Measurements from ENCODE around the gene PCDHB16. TPM values are rescaled to one million over a fixed set of nuclear protein-coding genes. Genes with fewer than 3 reads are reported as not detected.
"Not testable (repeated sequence)": the region's sequence is repeated elsewhere in the genome, so short reads cannot be mapped to it uniquely, and the experiment has no call there.

The PCDHB16 gene
- total and polyA plus RNA-seq, 2 of the 13 experiments (the other 11 are each of a cell fraction or from before 2014, with no cell fraction given): 0.60 to 0.66 TPM

DNA sequence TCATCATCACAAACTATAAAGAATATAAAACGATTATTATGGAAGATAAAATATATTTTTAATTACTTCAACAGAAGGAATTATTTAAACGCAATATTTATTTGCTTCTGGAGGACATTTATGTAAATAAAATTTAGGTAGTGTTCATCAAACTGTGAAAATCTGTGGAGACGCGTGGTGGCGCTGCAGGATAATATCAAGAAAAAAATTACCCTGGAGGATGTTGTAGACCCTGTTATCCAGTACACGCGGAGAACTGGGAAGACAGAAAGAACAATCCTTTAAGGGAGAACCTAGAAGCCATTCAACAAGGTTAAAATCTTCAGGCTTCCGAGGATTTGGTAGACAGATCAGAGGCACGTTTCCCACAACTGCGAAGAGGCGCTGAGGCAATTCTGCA lies 26.3 kb downstream of the PCDHB16 start, which contains the start of gene PCDHB12:
PCDHB12 (plus strand) TSS at position 242 of the 400 bp plus-strand sequence. CDS start 189 bp downstream, outside the sequence.
- ChIA-PET CTCF (ENCODE audit: low intra/inter-chr PET ratio, low total read pairs) (interaction anchor here (1.1 to 1.3 kb wide), 2 partner anchors 349 to 356 kb away, joined by 3 to 4 read pairs; no protein-coding TSS in a partner anchor), POLR2A (no interaction called here)
- Histone ChIP-seq H3K27ac (ENCODE audit: extremely low read length, insufficient read depth, low read length) (no peak within 1 kb of the TSS), H3K9ac (ENCODE audit: insufficient read depth, low read depth, low read length) (no peak within 1 kb of the TSS), H3K36me3 (replicated peaks in 1 of 2; ENCODE audit: control insufficient read depth in 1 of 2, insufficient read depth in 2 of 2, low read length in 2 of 2) (no peaks in the 10 kb centered on the region), H3K4me1 (ENCODE audit: insufficient read depth, low read length) (peaks cover 9% of the 10 kb centered on the region; the same call in 1 of the 2 replicates), H3K9me3 (ENCODE audit: low read length) (no peaks in the 10 kb centered on the region), H4K20me1 (ENCODE audit: insufficient read depth, low read length) (no peaks in the 10 kb centered on the region), H3K4me3 (replicated peaks in 1 of 3; ENCODE audit: insufficient read depth in 1 of 3, low read depth in 2 of 3, low read length in 3 of 3) (no peak within 1 kb of the TSS), H3K79me2 (ENCODE audit: insufficient read depth, low read length) (no peaks in the 10 kb centered on the region), H2AFZ (ENCODE audit: low read length) (no peak within 1 kb of the TSS), H3K4me2 (ENCODE audit: low read depth, low read length) (peak within 1 kb of the TSS; percentile 51), H3K27me3 (ENCODE audit: control insufficient read depth in 1 of 2, insufficient read depth in 2 of 2, low read length in 2 of 2) (no peaks in the 10 kb centered on the region)
- no peak for FAIRE-seq
- WGBS (ENCODE audit: low lambda C conversion rate): 2% methylated on average over 11 of the region's 11 CpGs
- peak; percentile 12 for DNase-seq (ENCODE audit: low spot score)
- no TSS peak for BruUV-seq (replicated peaks)
- in situ Hi-C loops (cut with HindIII; ENCODE audit: extremely low pct_ligation_motif_present, low pct_unique_long_range_greater_than_20kb): no loop called here
- intact Hi-C loops (cut with micrococcal nuclease; ENCODE audit: unreplicated experiment): no loop called here
- TF ChIP-seq CTCF (CRISPR knock-in tag; IDR thresholded peaks at IDR 0.05) (peak; percentile 44), ZNF225 (CRISPR knock-in tag; IDR thresholded peaks at IDR 0.05) (no peak), STAG1 (CRISPR knock-in tag; IDR thresholded peaks at IDR 0.05) (peak; percentile 21; the same call in 1 of the 2 replicates)
- TF ChIP-seq, protein P1, sequence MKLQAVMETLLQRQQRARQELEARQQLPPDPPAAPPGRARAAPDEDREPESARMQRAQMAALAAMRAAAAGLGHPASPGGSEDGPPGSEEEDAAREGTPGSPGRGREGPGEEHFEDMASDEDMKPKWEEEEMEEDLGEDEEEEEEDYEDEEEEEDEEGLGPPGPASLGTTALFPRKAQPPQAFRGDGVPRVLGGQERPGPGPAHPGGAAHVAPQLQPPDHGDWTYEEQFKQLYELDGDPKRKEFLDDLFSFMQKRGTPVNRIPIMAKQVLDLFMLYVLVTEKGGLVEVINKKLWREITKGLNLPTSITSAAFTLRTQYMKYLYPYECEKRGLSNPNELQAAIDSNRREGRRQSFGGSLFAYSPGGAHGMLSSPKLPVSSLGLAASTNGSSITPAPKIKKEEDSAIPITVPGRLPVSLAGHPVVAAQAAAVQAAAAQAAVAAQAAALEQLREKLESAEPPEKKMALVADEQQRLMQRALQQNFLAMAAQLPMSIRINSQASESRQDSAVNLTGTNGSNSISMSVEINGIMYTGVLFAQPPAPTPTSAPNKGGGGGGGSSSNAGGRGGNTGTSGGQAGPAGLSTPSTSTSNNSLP (IDR thresholded peaks at IDR 0.05; ENCODE audit: low read depth, low read length): peak; percentile 73; the same call in 1 of the 2 replicates
- ATAC-seq: peak; percentile 37; the same call in 2 of the 3 replicates

DNA sequence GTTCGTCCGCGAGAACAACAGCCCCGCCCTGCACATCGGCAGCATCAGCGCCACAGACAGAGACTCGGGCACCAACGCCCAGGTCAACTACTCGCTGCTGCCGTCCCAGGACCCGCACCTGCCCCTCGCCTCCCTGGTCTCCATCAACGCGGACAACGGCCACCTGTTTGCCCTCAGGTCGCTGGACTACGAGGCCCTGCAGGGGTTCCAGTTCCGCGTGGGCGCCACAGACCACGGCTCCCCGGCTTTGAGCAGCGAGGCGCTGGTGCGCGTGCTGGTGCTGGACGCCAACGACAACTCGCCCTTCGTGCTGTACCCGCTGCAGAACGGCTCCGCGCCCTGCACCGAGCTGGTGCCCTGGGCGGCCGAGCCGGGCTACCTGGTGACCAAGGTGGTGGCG lies 28.1 kb downstream of the PCDHB16 start:
- WGBS (ENCODE audit: low lambda C conversion rate): 80% methylated on average over 26 of the region's 39 CpGs
- H2AFZ ChIP-seq (ENCODE audit: low read length); BruUV-seq (replicated peaks); H3K4me1 ChIP-seq (ENCODE audit: insufficient read depth, low read length); FAIRE-seq; H3K4me2 ChIP-seq (ENCODE audit: low read depth, low read length); H4K20me1 ChIP-seq (ENCODE audit: insufficient read depth, low read length); H3K4me3 ChIP-seq (replicated peaks in 1 of 3; ENCODE audit: insufficient read depth in 1 of 3, low read depth in 2 of 3, low read length in 3 of 3); ATAC-seq; intact Hi-C loops (cut with micrococcal nuclease; ENCODE audit: unreplicated experiment); H3K79me2 ChIP-seq (ENCODE audit: insufficient read depth, low read length); CTCF ChIA-PET (ENCODE audit: low intra/inter-chr PET ratio, low total read pairs); H3K27ac ChIP-seq (ENCODE audit: extremely low read length, insufficient read depth, low read length); DNase-seq (ENCODE audit: low spot score); H3K9me3 ChIP-seq (ENCODE audit: low read length); H3K27me3 ChIP-seq (ENCODE audit: control insufficient read depth in 1 of 2, insufficient read depth in 2 of 2, low read length in 2 of 2); H3K36me3 ChIP-seq (replicated peaks in 1 of 2; ENCODE audit: control insufficient read depth in 1 of 2, insufficient read depth in 2 of 2, low read length in 2 of 2); POLR2A ChIA-PET; in situ Hi-C loops (cut with HindIII; ENCODE audit: extremely low pct_ligation_motif_present, low pct_unique_long_range_greater_than_20kb); H3K9ac ChIP-seq (ENCODE audit: insufficient read depth, low read depth, low read length): not testable (repeated sequence)

- CTCF ChIA-PET (ENCODE audit: low intra/inter-chr PET ratio, low total read pairs); POLR2A ChIA-PET; in situ Hi-C loops (cut with HindIII; ENCODE audit: extremely low pct_ligation_motif_present, low pct_unique_long_range_greater_than_20kb): not testable (repeated sequence)
These were observed 28.7 kb downstream of the PCDHB16 start for GRCh38 chr5:141210849-141211248.

More at GRCh38 chr5:141210849-141211248, 28.7 kb downstream of the PCDHB16 start:
- H3K9ac ChIP-seq (ENCODE audit: insufficient read depth, low read depth, low read length); BruUV-seq (replicated peaks); H3K4me3 ChIP-seq (replicated peaks in 1 of 3; ENCODE audit: insufficient read depth in 1 of 3, low read depth in 2 of 3, low read length in 3 of 3); FAIRE-seq; H3K27me3 ChIP-seq (ENCODE audit: control insufficient read depth in 1 of 2, insufficient read depth in 2 of 2, low read length in 2 of 2); H3K4me1 ChIP-seq (ENCODE audit: insufficient read depth, low read length); H2AFZ ChIP-seq (ENCODE audit: low read length); ATAC-seq; H3K36me3 ChIP-seq (replicated peaks in 1 of 2; ENCODE audit: control insufficient read depth in 1 of 2, insufficient read depth in 2 of 2, low read length in 2 of 2); H4K20me1 ChIP-seq (ENCODE audit: insufficient read depth, low read length); intact Hi-C loops (cut with micrococcal nuclease; ENCODE audit: unreplicated experiment); H3K9me3 ChIP-seq (ENCODE audit: low read length); H3K4me2 ChIP-seq (ENCODE audit: low read depth, low read length); H3K79me2 ChIP-seq (ENCODE audit: insufficient read depth, low read length); DNase-seq (ENCODE audit: low spot score); H3K27ac ChIP-seq (ENCODE audit: extremely low read length, insufficient read depth, low read length): not testable (repeated sequence)
- 55% methylated on average over 22 of the region's 27 CpGs for WGBS (ENCODE audit: low lambda C conversion rate)

Data from HepG2 (cell line).